PC-3 (cell line): ENCODE data around the gene LAMA2. TPM values are rescaled to one million over a fixed set of nuclear protein-coding genes. Genes with fewer than 3 reads are reported as not detected.

Experiments used
- ATAC-seq: fragments of 200-7000 bp; cut with Tn5 transposase; 2 replicates; pipeline ENCODE4 v1.9.1; 2020; ENCODE audit warnings: mild to moderate bottlenecking, moderate library complexity
- BruUV-seq: library from RNA; stranded (reverse); fragments of 400-500 nt; replicated peaks from 2 replicates; lab custom pipeline; 2021; lab: Mats Ljungman, UMichigan
- CTCF ChIA-PET: fragments of 300-600 bp; sonication (Branson Sonifier 250); formaldehyde crosslinking; loops from one replicate; lab custom pipeline; 2022; ENCODE audit warnings: antibody characterized with exemption; lab: Charles Lee
- POLR2A ChIA-PET: fragments of 300-600 bp; sonication (Branson Sonifier 250); formaldehyde crosslinking; loops from one replicate; lab custom pipeline; 2022; ENCODE audit warnings: antibody characterized with exemption; ENCODE audit not compliant: unreplicated experiment; lab: Charles Lee
- DNase-seq: peaks from one replicate; pipeline ENCODE4 v3.0.0-alpha.2; 2015
- H2AFZ ChIP-seq: fragments of 300-600 bp; sonication (generic); 2 replicates; pipeline ENCODE4 v1.6.0; 2016; ENCODE audit warnings: antibody characterized with exemption, low read length
- H3F3A ChIP-seq: fragments of 300-600 bp; sonication (generic); one replicate; pipeline ENCODE4 v1.6.0; 2017; ENCODE audit warnings: antibody characterized with exemption, low read length, control low read depth, mild to moderate bottlenecking; ENCODE audit not compliant: unreplicated experiment
- H3K27ac ChIP-seq: fragments of 300-600 bp; sonication (generic); 2 replicates; pipeline ENCODE4 v1.5.1; 2016; ENCODE audit warnings: mild to moderate bottlenecking, low read length
- H3K27me3 ChIP-seq: fragments of 300-600 bp; sonication (generic); 2 replicates; pipeline ENCODE4 v1.6.1; 2016; ENCODE audit warnings: low read length, mixed read lengths
- H3K36me3 ChIP-seq: fragments of 300-600 bp; sonication (generic); 2 replicates; pipeline ENCODE4 v1.6.1; 2016; ENCODE audit warnings: low read depth, mixed run types, low read length, mixed read lengths
- H3K4me1 ChIP-seq: fragments of 300-600 bp; sonication (generic); 2 replicates; pipeline ENCODE4 v1.5.1; 2016; ENCODE audit warnings: low read length; ENCODE audit not compliant: insufficient read depth
- H3K4me2 ChIP-seq: fragments of 300-600 bp; sonication (generic); 2 replicates; pipeline ENCODE4 v1.6.0; 2016; ENCODE audit warnings: low read length
- H3K4me3 ChIP-seq: fragments of 300-600 bp; sonication (generic); 2 replicates; pipeline ENCODE4 v1.5.1; 2016; ENCODE audit warnings: mild to moderate bottlenecking, low read length, mixed read lengths
- H3K79me2 ChIP-seq: fragments of 300-600 bp; sonication (generic); 2 replicates; pipeline ENCODE4 v1.6.1; 2017; ENCODE audit warnings: low read length, mixed read lengths
- H3K9ac ChIP-seq: fragments of 300-600 bp; sonication (generic); 2 replicates; pipeline ENCODE4 v1.6.0; 2016; ENCODE audit warnings: mild to moderate bottlenecking, low read length
- H3K9me2 ChIP-seq: fragments of 300-600 bp; sonication (generic); replicated peaks from 2 replicates; pipeline ENCODE4 v1.6.1; 2016; ENCODE audit warnings: mixed run types, low read length, mixed read lengths
- H3K9me3 ChIP-seq: fragments of 300-600 bp; sonication (generic); 2 replicates; pipeline ENCODE4 v1.6.1; 2016; ENCODE audit warnings: low read length, mixed read lengths
- H4K20me1 ChIP-seq: fragments of 300-600 bp; sonication (generic); 2 replicates; pipeline ENCODE4 v1.6.1; 2016; ENCODE audit warnings: low read length, mixed read lengths
- CTCF ChIP-seq: fragments of 300-600 bp; sonication (generic); conservative IDR thresholded peaks from 2 replicates; pipeline ENCODE4 v1.5.1; 2017; ENCODE audit warnings: antibody characterized with exemption, low read depth, mild to moderate bottlenecking, low read length
- EZH2 ChIP-seq: fragments of 300-600 bp; sonication (generic); IDR thresholded peaks from one replicate; pipeline ENCODE4 v1.6.1; 2017; ENCODE audit warnings: antibody characterized with exemption, mild to moderate bottlenecking, low read length; ENCODE audit not compliant: unreplicated experiment
- EZH2phosphoT487 ChIP-seq: fragments of 300-600 bp; sonication (generic); IDR thresholded peaks from 2 replicates; pipeline ENCODE4 v1.6.1; 2018; ENCODE audit warnings: mild to moderate bottlenecking, antibody characterized with exemption, low read length, borderline replicate concordance
- intact Hi-C: fragments of 100-400 bp; cut with micrococcal nuclease; formaldehyde crosslinking; loops from 2 replicates; pipeline ENCODE4 v1.9.0; 2023
- total RNA-seq: library from RNA; depleted of rRNA; stranded (reverse); fragments of >200 nt; gene quantifications from 2 replicates; pipeline ENCODE4 v1.2.3, GENCODE V29; 2014

LAMA2 gene
- total RNA-seq, 1 experiment from 2014 or later = 0.22 TPM

GRCh38 chr6:129440691-129441090 is 557.8 kb downstream of the LAMA2 start:
- CTCF ChIA-PET = no interaction called here
- H3K27ac ChIP-seq = no peak overlapping the region
- DNase-seq (no peak), ATAC-seq (no peak)
- no TSS peak for BruUV-seq
- H3K9ac ChIP-seq = no peak overlapping the region
- no peaks in the 10 kb centered on the region for H3K9me3 ChIP-seq
- TF ChIP-seq EZH2phosphoT487 (no peak), CTCF (no peak)
- H3K36me3 ChIP-seq = no peaks in the 10 kb centered on the region
- POLR2A ChIA-PET = no interaction called here
- H3K4me1 ChIP-seq = no peaks in the 10 kb centered on the region
- no peaks in the 10 kb centered on the region for H3K79me2 ChIP-seq
- H3K9me2 ChIP-seq = no peaks in the 10 kb centered on the region
- H2AFZ ChIP-seq = no peak overlapping the region
- no peak overlapping the region for H3K4me2 ChIP-seq
- H3K27me3 ChIP-seq = no peaks in the 10 kb centered on the region
- no peak overlapping the region for H3K4me3 ChIP-seq
- H4K20me1 ChIP-seq = no peaks in the 10 kb centered on the region
- no peaks in the 10 kb centered on the region for H3F3A ChIP-seq
- intact Hi-C loops = no loop called here

GRCh38 chr6:129444683-129445082 is 561.7 kb downstream of the LAMA2 start:
- POLR2A ChIA-PET = no interaction called here
- no TSS peak for BruUV-seq
- CTCF ChIA-PET = no interaction called here

More at GRCh38 chr6:129444683-129445082, 561.7 kb downstream of the LAMA2 start:
- no peak overlapping the region for H3K4me3 ChIP-seq
- DNase-seq = no peak
- H3K9ac ChIP-seq = no peak overlapping the region
- H3K9me3 ChIP-seq = no peaks in the 10 kb centered on the region
- no peaks in the 10 kb centered on the region for H3K27me3 ChIP-seq
- no peak overlapping the region for H3K4me2 ChIP-seq
- TF ChIP-seq EZH2 (no peak), CTCF (no peak), EZH2phosphoT487 (no peak)
- no peaks in the 10 kb centered on the region for H3F3A ChIP-seq
- no peak overlapping the region for H2AFZ ChIP-seq
- intact Hi-C loops = no loop called here
- no peak for ATAC-seq
- H3K9me2 ChIP-seq = no peaks in the 10 kb centered on the region
- no peaks in the 10 kb centered on the region for H3K79me2 ChIP-seq
- no peaks in the 10 kb centered on the region for H3K36me3 ChIP-seq
- no peaks in the 10 kb centered on the region for H3K4me1 ChIP-seq
- no peak overlapping the region for H3K27ac ChIP-seq
- H4K20me1 ChIP-seq = no peaks in the 10 kb centered on the region
